Astrocyte (in vitro differentiated cells and primary cell): ENCODE results near the gene PRAF2. TPM values are rescaled to one million over a fixed set of nuclear protein-coding genes. Genes with fewer than 3 reads are reported as not detected.

Experiments
- DNase-seq: peaks from one replicate; pipeline ENCODE4 v3.0.0-alpha.2; 2010; ENCODE audit warnings: low read depth
- FAIRE-seq: peaks from 2 replicates; lab custom pipeline; 2011; peaks lifted over from hg19 to GRCh38; lab: Jason Lieb, UNC
- H2AFZ ChIP-seq: 2 replicates; pipeline ENCODE4 v1.6.0; 2012; ENCODE audit warnings: low read depth, low read length, inconsistent platforms
- H3K27ac ChIP-seq: 2 replicates; pipeline ENCODE4 v1.5.1; 2011; ENCODE audit warnings: low read depth, low read length, inconsistent platforms
- H3K27me3 ChIP-seq: 2 replicates; pipeline ENCODE4 v1.6.0; 2011; ENCODE audit warnings: low read length, inconsistent platforms; ENCODE audit not compliant: insufficient read depth
- H3K36me3 ChIP-seq: 2 replicates; pipeline ENCODE4 v1.5.1; 2011; ENCODE audit warnings: low read length, inconsistent platforms; ENCODE audit not compliant: insufficient read depth
- H3K4me1 ChIP-seq: 2 replicates; pipeline ENCODE4 v1.5.1; 2011; ENCODE audit warnings: low read length, inconsistent platforms; ENCODE audit not compliant: insufficient read depth
- H3K4me2 ChIP-seq: 2 replicates; pipeline ENCODE4 v1.6.0; 2012; ENCODE audit warnings: low read length, inconsistent platforms
- H3K4me3 ChIP-seq: 2 replicates; pipeline ENCODE4 v1.5.1; 2011; ENCODE audit warnings: low read depth, mild to moderate bottlenecking, low read length, inconsistent platforms; ENCODE audit not compliant: insufficient read depth
- H3K79me2 ChIP-seq: 2 replicates; pipeline ENCODE4 v1.6.0; 2012; ENCODE audit warnings: mild to moderate bottlenecking, low read length, inconsistent platforms; ENCODE audit not compliant: insufficient read depth
- H3K9ac ChIP-seq: 2 replicates; pipeline ENCODE4 v1.6.0; 2012; ENCODE audit warnings: mild to moderate bottlenecking, low read length, inconsistent platforms
- H3K9me3 ChIP-seq: 2 replicates; pipeline ENCODE4 v1.5.1; 2012; ENCODE audit warnings: low read depth, mild to moderate bottlenecking, low read length, inconsistent platforms; ENCODE audit not compliant: insufficient read depth
- H4K20me1 ChIP-seq: 2 replicates; pipeline ENCODE4 v1.6.0; 2012; ENCODE audit warnings: low read length, inconsistent platforms; ENCODE audit not compliant: insufficient read depth
- H3K27ac Mint-ChIP-seq: one replicate; pipeline ENCODE4 v1.8.0; 2021; ENCODE audit warnings: mild to moderate bottlenecking, mixed read lengths; ENCODE audit not compliant: unreplicated experiment
- H3K27me3 Mint-ChIP-seq: one replicate; pipeline ENCODE4 v1.8.0; 2021; ENCODE audit warnings: low read depth, mixed read lengths; ENCODE audit not compliant: unreplicated experiment
- H3K36me3 Mint-ChIP-seq: one replicate; pipeline ENCODE4 v1.8.0; 2021; ENCODE audit warnings: low read depth, mixed read lengths; ENCODE audit not compliant: unreplicated experiment
- H3K4me1 Mint-ChIP-seq: one replicate; pipeline ENCODE4 v1.8.0; 2021; ENCODE audit warnings: low read depth, mixed read lengths; ENCODE audit not compliant: unreplicated experiment
- H3K4me3 Mint-ChIP-seq: one replicate; pipeline ENCODE4 v1.8.0; 2021; ENCODE audit warnings: mild to moderate bottlenecking, moderate library complexity, mixed read lengths; ENCODE audit not compliant: unreplicated experiment
- H3K9me3 Mint-ChIP-seq: one replicate; pipeline ENCODE4 v1.8.0; 2021; ENCODE audit warnings: mild to moderate bottlenecking, mixed read lengths; ENCODE audit not compliant: unreplicated experiment
- EZH2 ChIP-seq: IDR thresholded peaks from 2 replicates; pipeline ENCODE4 v1.6.1; 2012; ENCODE audit warnings: mild to moderate bottlenecking, low read length, inconsistent platforms; ENCODE audit not compliant: insufficient read depth
- total RNA-seq: library from RNA; stranded (reverse); gene quantifications from 2 replicates; pipeline ENCODE4 v1.2.1, GENCODE V29; 2021
- TF ChIP-seq, protein P1 (sequence below): IDR thresholded peaks from 2 replicates; pipeline ENCODE4 v1.5.1; 2011; ENCODE audit warnings: low read depth, mild to moderate bottlenecking, inconsistent platforms, low read length, moderate library complexity; ENCODE audit not compliant: insufficient read depth

The PRAF2 gene
- total RNA-seq, 1 donor from 2014 or later = 44.4 TPM

DNA sequence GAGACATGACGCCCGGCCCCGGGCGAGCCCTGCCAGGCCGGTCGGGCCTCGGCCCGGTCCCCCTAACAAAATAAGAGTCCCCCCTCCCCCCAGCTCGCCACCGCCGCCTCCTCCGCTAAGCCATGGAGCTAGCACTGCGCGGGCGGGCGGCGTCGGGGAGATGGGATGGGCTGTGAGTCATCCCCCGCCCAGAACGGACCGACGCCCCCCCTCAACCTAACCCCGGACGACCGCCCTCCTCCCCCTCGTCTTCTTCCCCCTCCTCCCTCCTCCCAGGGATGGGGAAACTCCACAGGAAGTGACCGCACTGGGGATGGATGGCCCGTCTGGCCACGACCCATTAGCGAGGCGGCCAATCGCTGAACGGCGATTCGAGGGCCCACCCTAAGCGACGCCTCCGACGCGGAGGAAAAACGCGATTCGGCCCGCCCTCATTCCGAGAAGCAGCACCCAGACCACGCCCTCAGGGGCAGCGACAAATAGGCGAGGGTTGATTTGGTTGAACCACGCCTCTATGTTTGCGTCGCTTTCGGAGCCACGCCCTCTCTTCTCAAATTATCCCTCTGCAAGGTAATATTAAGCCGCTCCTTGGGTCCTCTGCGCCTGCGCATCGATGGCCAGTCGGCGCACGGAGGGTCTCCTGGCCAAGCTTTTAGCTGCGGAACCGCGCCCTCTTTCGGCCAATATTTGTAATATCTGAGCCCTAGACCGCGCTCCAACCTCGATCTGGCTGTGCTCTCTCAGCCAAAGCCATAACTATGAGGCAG, 30.4 kb downstream of the PRAF2 start, which contains the start of gene TFE3:
Gene TFE3 (minus strand): TSS at position 138 of the 767 bp plus-strand sequence. CDS start 131 bp downstream, at position 7.
- peak; percentile 100 for FAIRE-seq
- Histone ChIP-seq H3K9ac (peak within 1 kb of the TSS; percentile 91), H4K20me1 (peaks cover 13% of the 10 kb centered on the region), H3K27ac (peak within 1 kb of the TSS; percentile 88), H3K4me1 (peaks cover 16% of the 10 kb centered on the region), H3K79me2 (peaks cover 40% of the 10 kb centered on the region), H3K36me3 (peaks cover 4% of the 10 kb centered on the region), H3K9me3 (no peaks in the 10 kb centered on the region), H3K27me3 (no peaks in the 10 kb centered on the region), H3K4me3 (peak within 1 kb of the TSS; percentile 77), H3K4me2 (peak within 1 kb of the TSS; percentile 90), H2AFZ (peak within 1 kb of the TSS; percentile 84)
- Mint-ChIP-seq H3K27me3 (no peaks in the 10 kb centered on the region), H3K9me3 (no peaks in the 10 kb centered on the region), H3K27ac (peak within 1 kb of the TSS; percentile 97), H3K36me3 (peaks cover 4% of the 10 kb centered on the region), H3K4me1 (peaks cover 11% of the 10 kb centered on the region), H3K4me3 (peak within 1 kb of the TSS; percentile 97)
- no peak for TF ChIP-seq EZH2
- TF ChIP-seq, protein P1, sequence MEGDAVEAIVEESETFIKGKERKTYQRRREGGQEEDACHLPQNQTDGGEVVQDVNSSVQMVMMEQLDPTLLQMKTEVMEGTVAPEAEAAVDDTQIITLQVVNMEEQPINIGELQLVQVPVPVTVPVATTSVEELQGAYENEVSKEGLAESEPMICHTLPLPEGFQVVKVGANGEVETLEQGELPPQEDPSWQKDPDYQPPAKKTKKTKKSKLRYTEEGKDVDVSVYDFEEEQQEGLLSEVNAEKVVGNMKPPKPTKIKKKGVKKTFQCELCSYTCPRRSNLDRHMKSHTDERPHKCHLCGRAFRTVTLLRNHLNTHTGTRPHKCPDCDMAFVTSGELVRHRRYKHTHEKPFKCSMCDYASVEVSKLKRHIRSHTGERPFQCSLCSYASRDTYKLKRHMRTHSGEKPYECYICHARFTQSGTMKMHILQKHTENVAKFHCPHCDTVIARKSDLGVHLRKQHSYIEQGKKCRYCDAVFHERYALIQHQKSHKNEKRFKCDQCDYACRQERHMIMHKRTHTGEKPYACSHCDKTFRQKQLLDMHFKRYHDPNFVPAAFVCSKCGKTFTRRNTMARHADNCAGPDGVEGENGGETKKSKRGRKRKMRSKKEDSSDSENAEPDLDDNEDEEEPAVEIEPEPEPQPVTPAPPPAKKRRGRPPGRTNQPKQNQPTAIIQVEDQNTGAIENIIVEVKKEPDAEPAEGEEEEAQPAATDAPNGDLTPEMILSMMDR = peak; percentile 38
- DNase-seq = peak; percentile 95

DNA sequence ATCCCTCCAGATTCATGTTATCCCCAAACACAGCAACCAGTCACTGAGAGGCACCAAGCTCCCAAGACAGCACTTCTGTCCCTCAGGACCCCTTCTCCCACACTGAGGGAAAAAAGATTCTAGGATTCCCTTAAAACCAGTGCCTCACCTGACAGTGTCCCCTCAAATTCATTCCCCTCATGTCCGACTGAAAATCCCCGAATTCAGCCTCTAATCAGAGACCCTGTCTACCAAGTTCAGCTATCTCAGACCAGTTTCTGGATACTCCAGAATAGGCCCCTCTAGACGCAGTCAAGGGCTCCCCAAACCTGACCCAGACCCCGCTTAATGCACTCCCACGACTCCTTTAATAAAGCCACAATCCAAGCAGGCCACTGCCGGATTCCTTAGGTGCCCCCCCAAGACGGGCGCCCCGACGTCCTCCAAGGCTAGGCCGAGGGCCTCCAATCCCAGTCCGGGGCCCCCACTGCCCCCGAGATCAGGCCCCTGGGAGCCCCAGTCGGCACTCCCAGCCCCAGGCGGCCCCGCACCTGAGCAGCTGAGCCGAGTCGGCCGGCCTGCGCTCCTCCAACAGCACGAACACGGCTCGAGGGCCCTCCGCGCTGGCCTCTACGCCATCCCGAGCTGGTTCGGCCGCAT, 31.1 kb downstream of the PRAF2 start:
- Histone ChIP-seq H3K4me1 (peaks cover 18% of the 10 kb centered on the region), H3K79me2 (peaks cover 47% of the 10 kb centered on the region), H3K4me3 (peak overlapping the region; percentile 77), H3K9ac (peak overlapping the region; percentile 91), H3K27ac (peak overlapping the region; percentile 88), H3K9me3 (no peaks in the 10 kb centered on the region), H3K27me3 (no peaks in the 10 kb centered on the region), H3K36me3 (peaks cover 7% of the 10 kb centered on the region), H3K4me2 (peak overlapping the region; percentile 90), H4K20me1 (peaks cover 14% of the 10 kb centered on the region), H2AFZ (no peak overlapping the region)
- Mint-ChIP-seq H3K4me1 (peaks cover 13% of the 10 kb centered on the region), H3K4me3 (peak overlapping the region; percentile 97), H3K36me3 (peaks cover 7% of the 10 kb centered on the region), H3K27ac (peak overlapping the region; percentile 97), H3K9me3 (no peaks in the 10 kb centered on the region), H3K27me3 (no peaks in the 10 kb centered on the region)
- FAIRE-seq (no peak), DNase-seq (no peak)
- TF ChIP-seq, protein P1 = no peak
- TF ChIP-seq EZH2 = no peak
